H1 (cell line): ENCODE results near the gene CASK. TPM values are rescaled to one million over a fixed set of nuclear protein-coding genes. Genes with fewer than 3 reads are reported as not detected.

Source experiments
- CBX8 ChIP-seq: fragments of 300-800, 300-1000 bp; sonication (generic); IDR thresholded peaks from 2 replicates; pipeline ENCODE4 v1.7.1; 2016; ENCODE audit warnings: low read depth, low read length, borderline replicate concordance
- HDAC2 ChIP-seq, 2 experiments: fragments of 300-600 bp in 1 of 2; sonication (generic) in 1 of 2; IDR thresholded peaks; 2 replicates each; pipeline ENCODE4 v1.6.1; 2011 to 2012; ENCODE audit warnings: low read depth in 2 of 2, low read length in 2 of 2, mild to moderate bottlenecking in 2 of 2, moderate library complexity in 2 of 2, borderline replicate concordance in 1 of 2, inconsistent platforms in 1 of 2
- KDM4A ChIP-seq: IDR thresholded peaks from one replicate; pipeline ENCODE4 v1.7.1; 2012; ENCODE audit warnings: low read depth, mild to moderate bottlenecking, moderate library complexity, low read length, inconsistent platforms; ENCODE audit not compliant: severe bottlenecking
- RAD21 ChIP-seq, 2 experiments: IDR thresholded peaks in 1 of 2; conservative IDR thresholded peaks in 1 of 2; 2 replicates each; pipeline ENCODE4 v1.6.1; 2011; ENCODE audit warnings: low read depth in 2 of 2, low read length in 2 of 2, improper control_type of control experiment in 1 of 2, inconsistent platforms in 1 of 2, mild to moderate bottlenecking in 1 of 2, moderate library complexity in 1 of 2
- RNF2 ChIP-seq: fragments of 200-900, 300-1000 bp; sonication (generic); IDR thresholded peaks from 2 replicates; pipeline ENCODE4 v1.7.1; 2016; ENCODE audit warnings: borderline replicate concordance, low read depth, mild to moderate bottlenecking, antibody characterized with exemption, low read length; ENCODE audit not compliant: poor library complexity, severe bottlenecking; ENCODE audit errors: missing control alignments
- SIN3A ChIP-seq, 2 experiments: IDR thresholded peaks in 1 of 2; conservative IDR thresholded peaks in 1 of 2; 2 replicates each; pipeline ENCODE4 v1.6.1; 2011 to 2012; ENCODE audit warnings: low read length in 2 of 2, improper control_type of control experiment in 1 of 2, low read depth in 1 of 2, mild to moderate bottlenecking in 1 of 2
- polyA plus RNA-seq, 7 experiments: library from polyadenylated mRNA; depleted of rRNA in 3 of 7; stranded (reverse) in 5 of 7; unstranded in 2 of 7; fragments of >200 nt in 5 of 7; fragments of 200-250 nt in 2 of 7; gene quantifications; 1 replicate in 5 of 7; 2 replicates in 1 of 7; 4 replicates in 1 of 7; pipeline versions ENCODE4 v1.2.1 to v1.2.3, GENCODE V29; 2011 to 2013; ENCODE audit warnings: missing spikeins in 2 of 7, mixed read lengths in 2 of 7
- total RNA-seq: library from RNA; stranded (reverse); fragmentation: NEBNext Ultra II Directional; extraction: Animal tissue kit (Norgen Biotek cat#: 25700); gene quantifications from 2 replicates; pipeline ENCODE4 v1.2.1, GENCODE V29; 2021
- TF ChIP-seq, protein P1 (sequence below): IDR thresholded peaks from 2 replicates; pipeline ENCODE4 v1.6.1; 2012; ENCODE audit warnings: low read length, inconsistent platforms

Gene CASK
- total and polyA plus RNA-seq, 2 of the 8 experiments (the other 6 are each of a cell fraction or from before 2014, with no cell fraction given): 21.6 to 55.1 TPM

DNA sequence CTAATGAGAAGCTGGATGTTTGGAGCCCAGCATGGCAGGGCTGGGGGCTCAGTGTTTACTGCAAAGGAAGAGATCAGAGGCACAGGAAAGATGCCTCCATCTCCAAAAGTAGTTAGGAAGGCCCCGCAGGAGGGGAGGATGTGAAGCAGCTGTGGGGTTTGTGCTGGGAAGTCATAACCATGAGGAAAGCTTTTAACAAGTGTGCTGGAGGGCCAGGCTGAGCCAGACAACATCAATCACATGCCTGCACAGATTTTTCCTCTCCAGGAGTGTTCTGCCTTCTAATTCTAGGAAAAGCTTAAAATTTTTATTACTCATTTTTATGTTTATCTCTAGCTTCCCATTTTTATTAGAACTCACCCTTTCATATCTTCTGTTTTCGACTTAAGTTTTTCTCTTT, 134.0 kb downstream of the CASK start (continued):
- no peak for TF ChIP-seq KDM4A
- no peak for TF ChIP-seq RNF2
- no peak for TF ChIP-seq RAD21 (IDR thresholded peaks at IDR 0.05 in 1 of 2, conservative IDR thresholded peaks at IDR 0.05 in 1 of 2; ENCODE audit: low read depth in 2 of 2, low read length in 2 of 2)
- no peak for TF ChIP-seq SIN3A (conservative IDR thresholded peaks at IDR 0.05 in 1 of 2, IDR thresholded peaks at IDR 0.05 in 1 of 2; ENCODE audit: low read depth in 1 of 2, low read length in 2 of 2)
- TF ChIP-seq, protein P1, sequence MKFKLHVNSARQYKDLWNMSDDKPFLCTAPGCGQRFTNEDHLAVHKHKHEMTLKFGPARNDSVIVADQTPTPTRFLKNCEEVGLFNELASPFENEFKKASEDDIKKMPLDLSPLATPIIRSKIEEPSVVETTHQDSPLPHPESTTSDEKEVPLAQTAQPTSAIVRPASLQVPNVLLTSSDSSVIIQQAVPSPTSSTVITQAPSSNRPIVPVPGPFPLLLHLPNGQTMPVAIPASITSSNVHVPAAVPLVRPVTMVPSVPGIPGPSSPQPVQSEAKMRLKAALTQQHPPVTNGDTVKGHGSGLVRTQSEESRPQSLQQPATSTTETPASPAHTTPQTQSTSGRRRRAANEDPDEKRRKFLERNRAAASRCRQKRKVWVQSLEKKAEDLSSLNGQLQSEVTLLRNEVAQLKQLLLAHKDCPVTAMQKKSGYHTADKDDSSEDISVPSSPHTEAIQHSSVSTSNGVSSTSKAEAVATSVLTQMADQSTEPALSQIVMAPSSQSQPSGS: no peak
- no peak for TF ChIP-seq CBX8
- no peak for TF ChIP-seq HDAC2 (IDR thresholded peaks at IDR 0.05; ENCODE audit: borderline replicate concordance in 1 of 2, low read depth in 2 of 2, low read length in 2 of 2)
- TF ChIP-seq, all 59 proteins: peak for 0
